GM06990 (cell line): ENCODE results near the gene SMIM27.
A peak's percentile ranks its signal among the peaks of the same experiment; 100 is the strongest.
"Not testable (repeated sequence)": the region's sequence is repeated elsewhere in the genome, so short reads cannot be mapped to it uniquely, and the experiment has no call there.

Experiments
- DNase-seq: peaks from one replicate; pipeline ENCODE4 v3.0.0-alpha.2; 2011; ENCODE audit not compliant: insufficient read length; ENCODE audit errors: extremely low read depth
- H3K27me3 ChIP-seq: replicated peaks from 2 replicates; pipeline ENCODE4 v1.6.0; 2011; ENCODE audit warnings: low read length; ENCODE audit not compliant: control insufficient read depth, insufficient read depth
- H3K36me3 ChIP-seq: 2 replicates; pipeline ENCODE4 v1.5.1; 2011; ENCODE audit warnings: low read length; ENCODE audit not compliant: control insufficient read depth, insufficient read depth
- H3K4me3 ChIP-seq: replicated peaks from 2 replicates; pipeline ENCODE4 v1.5.1; 2011; ENCODE audit warnings: low read depth, mild to moderate bottlenecking, control low read depth, low read length
- TF ChIP-seq, protein P1 (sequence below): IDR thresholded peaks from 2 replicates; pipeline ENCODE4 v1.5.1; 2011; ENCODE audit warnings: low read length, control low read depth, mild to moderate bottlenecking, inconsistent platforms; ENCODE audit not compliant: insufficient read depth, poor library complexity, severe bottlenecking

Gene SMIM27

DNA sequence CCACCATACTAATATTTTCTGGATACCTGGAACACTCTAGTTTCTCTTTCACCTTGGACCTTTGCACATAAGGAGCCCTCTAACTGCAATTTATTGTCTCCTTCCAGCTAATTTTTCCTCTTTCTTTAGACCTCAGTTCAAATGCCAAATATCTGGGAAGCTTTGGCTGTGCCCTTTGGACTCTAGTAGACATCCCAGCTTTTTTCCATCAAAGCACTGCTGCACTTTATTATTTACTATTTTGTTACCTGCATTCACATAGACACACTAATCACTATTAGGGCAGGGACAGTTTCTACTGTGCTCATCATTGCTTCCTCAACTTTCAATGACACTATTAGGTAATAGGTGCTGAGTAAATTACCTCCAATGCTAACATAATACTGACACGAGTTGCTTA lies 28.2 kb upstream of the SMIM27 start:
- no peak for DNase-seq
- no peaks in the 10 kb centered on the region for H3K36me3 ChIP-seq
- no peak overlapping the region for H3K4me3 ChIP-seq

DNA sequence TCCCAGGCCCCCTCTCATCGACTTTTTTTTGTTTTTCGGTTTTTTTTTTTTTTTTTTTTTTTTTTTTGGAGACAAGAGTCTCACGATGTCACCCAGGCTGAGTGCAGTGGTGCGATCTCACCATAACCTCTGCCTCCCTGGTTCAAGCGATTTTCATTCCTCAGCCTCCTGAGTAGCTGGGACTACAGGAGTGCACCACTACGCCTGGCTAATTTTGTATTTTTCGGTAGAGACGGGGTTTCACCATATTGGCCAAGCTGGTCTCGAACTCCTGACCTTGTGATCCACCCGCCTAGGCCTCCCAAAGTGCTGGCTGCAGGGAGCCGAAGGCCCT lies 27.6 kb upstream of the SMIM27 start:
- H3K36me3 ChIP-seq, H3K27me3 ChIP-seq, DNase-seq, H3K4me3 ChIP-seq: not testable (repeated sequence)

More for the DNA sequence above, 28.2 kb upstream of the SMIM27 start:
- no peaks in the 10 kb centered on the region for H3K27me3 ChIP-seq
- TF ChIP-seq, protein P1, sequence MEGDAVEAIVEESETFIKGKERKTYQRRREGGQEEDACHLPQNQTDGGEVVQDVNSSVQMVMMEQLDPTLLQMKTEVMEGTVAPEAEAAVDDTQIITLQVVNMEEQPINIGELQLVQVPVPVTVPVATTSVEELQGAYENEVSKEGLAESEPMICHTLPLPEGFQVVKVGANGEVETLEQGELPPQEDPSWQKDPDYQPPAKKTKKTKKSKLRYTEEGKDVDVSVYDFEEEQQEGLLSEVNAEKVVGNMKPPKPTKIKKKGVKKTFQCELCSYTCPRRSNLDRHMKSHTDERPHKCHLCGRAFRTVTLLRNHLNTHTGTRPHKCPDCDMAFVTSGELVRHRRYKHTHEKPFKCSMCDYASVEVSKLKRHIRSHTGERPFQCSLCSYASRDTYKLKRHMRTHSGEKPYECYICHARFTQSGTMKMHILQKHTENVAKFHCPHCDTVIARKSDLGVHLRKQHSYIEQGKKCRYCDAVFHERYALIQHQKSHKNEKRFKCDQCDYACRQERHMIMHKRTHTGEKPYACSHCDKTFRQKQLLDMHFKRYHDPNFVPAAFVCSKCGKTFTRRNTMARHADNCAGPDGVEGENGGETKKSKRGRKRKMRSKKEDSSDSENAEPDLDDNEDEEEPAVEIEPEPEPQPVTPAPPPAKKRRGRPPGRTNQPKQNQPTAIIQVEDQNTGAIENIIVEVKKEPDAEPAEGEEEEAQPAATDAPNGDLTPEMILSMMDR, result no peak

DNA sequence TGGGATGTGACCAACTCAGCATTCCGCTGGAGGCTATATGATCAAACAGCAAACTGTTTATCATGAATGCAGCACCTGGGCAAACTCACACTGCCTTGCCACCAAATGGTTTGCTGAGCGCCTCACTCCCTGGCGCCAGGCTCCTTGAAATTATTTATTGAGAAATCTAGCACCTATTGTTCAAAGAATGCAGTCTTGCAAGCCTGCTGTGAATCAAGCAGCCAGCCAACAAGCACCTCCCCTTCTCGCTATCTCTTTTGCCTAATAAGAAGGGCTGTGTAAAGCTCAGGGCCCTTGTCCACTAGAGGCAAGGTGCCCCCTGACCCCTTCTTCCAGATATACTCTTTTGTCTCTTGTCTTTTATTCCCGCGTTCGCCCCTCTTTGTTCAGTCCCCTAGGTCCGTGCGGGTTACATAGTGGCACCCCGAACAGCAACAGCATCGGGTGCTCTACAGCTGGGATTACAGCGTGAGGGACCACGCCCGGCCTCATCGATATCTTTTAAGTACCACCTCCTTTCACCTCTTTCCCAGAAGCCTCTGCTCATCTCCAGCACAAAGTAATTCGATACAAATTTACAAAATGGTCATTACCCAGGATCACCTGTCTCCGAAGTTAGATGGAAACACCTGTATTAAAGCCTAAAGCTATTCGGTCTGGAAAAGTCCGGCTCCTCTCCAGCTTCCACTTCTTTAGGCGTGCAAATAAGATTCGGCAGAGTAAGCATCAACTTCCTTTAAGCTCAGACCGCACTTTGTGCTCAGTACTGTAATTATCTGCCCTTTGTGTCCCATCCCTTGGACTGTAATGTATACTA lies 27.0 kb upstream of the SMIM27 start:
- TF ChIP-seq, protein P1, result no peak
- Histone ChIP-seq H3K27me3 (no peaks in the 10 kb centered on the region), H3K4me3 (peak overlapping the region; percentile 76), H3K36me3 (no peaks in the 10 kb centered on the region)
- peak; percentile 37 for DNase-seq

DNA sequence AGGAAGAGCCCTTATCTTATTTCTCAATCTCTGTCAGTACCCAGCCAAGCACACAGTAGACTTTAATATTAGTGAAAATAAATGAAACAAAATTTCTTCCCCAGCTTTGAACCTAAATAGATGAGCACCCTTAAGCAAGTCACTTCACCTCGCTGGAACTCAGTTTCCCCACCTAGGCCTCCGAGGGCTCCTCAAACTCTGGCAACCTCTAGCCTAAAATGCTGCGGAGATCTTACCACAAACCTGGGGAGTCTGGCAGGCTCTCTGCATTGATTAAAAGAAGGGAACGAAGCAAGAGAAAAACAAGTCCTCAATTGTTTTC lies 26.5 kb upstream of the SMIM27 start:
- no peak for DNase-seq
- TF ChIP-seq, protein P1, result no peak
- peak overlapping the region; percentile 76 for H3K4me3 ChIP-seq
- no peaks in the 10 kb centered on the region for H3K36me3 ChIP-seq
- no peaks in the 10 kb centered on the region for H3K27me3 ChIP-seq

DNA sequence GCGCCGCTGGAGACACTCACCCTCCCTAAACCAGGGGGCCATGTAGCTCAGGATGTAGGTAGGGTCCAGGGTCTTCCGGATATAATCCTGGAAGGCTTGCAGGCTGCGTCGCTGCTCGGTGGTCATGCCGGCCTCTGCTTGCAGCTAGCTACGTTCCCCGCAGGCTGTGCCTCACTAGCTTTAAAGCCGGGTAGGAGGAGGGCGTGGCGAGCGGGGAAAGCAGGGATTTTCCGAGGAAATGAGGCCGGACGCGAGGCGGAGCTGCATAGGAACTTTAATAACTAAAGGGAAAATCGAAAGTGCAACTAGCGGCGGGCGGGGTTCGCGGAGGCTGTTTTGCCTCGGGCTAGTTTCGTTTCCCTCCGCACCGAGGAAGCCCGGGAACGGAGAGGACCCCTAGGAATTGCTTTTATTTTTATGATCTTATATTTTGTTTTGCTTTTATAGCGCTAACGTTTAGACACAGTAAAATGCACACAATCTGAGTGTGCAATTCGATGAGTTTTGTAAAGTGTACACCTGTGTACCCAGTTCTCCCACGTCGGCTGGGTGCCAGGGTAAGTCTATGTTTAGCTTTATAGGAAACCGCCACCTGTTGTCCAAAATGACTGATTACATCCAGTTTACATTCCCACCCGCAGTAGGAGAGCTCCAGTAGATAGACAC lies 26.0 kb upstream of the SMIM27 start, which contains the start of gene RIGI:
Gene RIGI, minus strand, starts transcription at position 156 of the 666 bp plus-strand sequence. Its CDS starts 30 bp downstream, at position 126.
- TF ChIP-seq, protein P1, result peak; percentile 32
- Histone ChIP-seq H3K4me3 (peak within 1 kb of the TSS; percentile 76), H3K27me3 (no peaks in the 10 kb centered on the region), H3K36me3 (no peaks in the 10 kb centered on the region)
- DNase-seq, result peak; percentile 76

DNA sequence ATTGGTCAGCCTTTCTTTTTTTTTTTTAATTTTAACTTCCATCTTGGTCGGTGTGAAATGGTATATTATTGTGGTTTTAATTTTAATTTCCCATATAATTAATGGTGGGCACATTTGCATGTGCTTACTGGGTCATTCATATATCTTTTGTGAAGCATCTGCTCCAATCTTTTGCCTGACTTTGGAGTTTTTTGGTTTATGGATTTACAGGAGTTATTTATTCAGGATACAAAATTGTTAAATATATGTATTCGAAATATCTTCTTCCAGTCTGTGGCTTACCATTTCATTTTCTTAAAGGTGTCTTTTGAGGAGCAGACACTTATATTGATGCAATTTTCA lies 25.4 kb upstream of the SMIM27 start:
- TF ChIP-seq, protein P1, result no peak
- H3K36me3 ChIP-seq, result no peaks in the 10 kb centered on the region
- no peak for DNase-seq
- H3K27me3 ChIP-seq, result no peaks in the 10 kb centered on the region
- H3K4me3 ChIP-seq, result peak overlapping the region; percentile 76
